Neural progenitor cell (in vitro differentiated cells): ENCODE data around the gene HPSE2. TPM values are rescaled to one million over a fixed set of nuclear protein-coding genes. Genes with fewer than 3 reads are reported as not detected.
"Not testable (repeated sequence)": the region's sequence is repeated elsewhere in the genome, so short reads cannot be mapped to it uniquely, and the experiment has no call there.

Experiments
- DNase-seq: peaks from one replicate; pipeline ENCODE4 v3.0.0-alpha.2; 2016; ENCODE audit warnings: low spot score
- H2AFZ ChIP-seq: fragments of 200-600 bp; sonication (generic); replicated peaks from 2 replicates; pipeline ENCODE4 v1.6.1; 2016; ENCODE audit warnings: antibody characterized with exemption
- H3F3A ChIP-seq: fragments of 200-600 bp; sonication (generic); 2 replicates; pipeline ENCODE4 v1.6.1; 2016; ENCODE audit warnings: antibody characterized with exemption, low read depth
- H3K27ac ChIP-seq: fragments of 200-600 bp; sonication (generic); 2 replicates; pipeline ENCODE4 v1.5.1; 2016; ENCODE audit warnings: mild to moderate bottlenecking
- H3K27me3 ChIP-seq: fragments of 200-600 bp; sonication (generic); 2 replicates; pipeline ENCODE4 v1.6.1; 2016; ENCODE audit warnings: mild to moderate bottlenecking, moderate library complexity
- H3K36me3 ChIP-seq: fragments of 200-600 bp; sonication (generic); 2 replicates; pipeline ENCODE4 v1.5.1; 2016
- H3K4me1 ChIP-seq: fragments of 200-600 bp; sonication (generic); 2 replicates; pipeline ENCODE4 v1.6.1; 2016; ENCODE audit warnings: mixed run types
- H3K4me2 ChIP-seq: fragments of 200-600 bp; sonication (generic); 2 replicates; pipeline ENCODE4 v1.6.1; 2016
- H3K4me3 ChIP-seq: fragments of 200-600 bp; sonication (generic); 2 replicates; pipeline ENCODE4 v1.5.1; 2016
- H3K79me2 ChIP-seq: fragments of 200-600 bp; sonication (generic); 2 replicates; pipeline ENCODE4 v1.6.1; 2016; ENCODE audit warnings: low read depth
- H3K9ac ChIP-seq: fragments of 200-600 bp; sonication (generic); 2 replicates; pipeline ENCODE4 v1.6.1; 2016
- H3K9me3 ChIP-seq: fragments of 200-600 bp; sonication (generic); 2 replicates; pipeline ENCODE4 v1.5.1; 2016; ENCODE audit warnings: low read depth
- H4K20me1 ChIP-seq: fragments of 200-600 bp; sonication (generic); 2 replicates; pipeline ENCODE4 v1.6.1; 2016; ENCODE audit warnings: low read depth
- H3K27ac Mint-ChIP-seq: 3 replicates; pipeline ENCODE4 v1.8.0; 2021; ENCODE audit warnings: mixed read lengths
- H3K27me3 Mint-ChIP-seq: 2 replicates; pipeline ENCODE4 v1.8.0; 2022; ENCODE audit warnings: low read depth, mild to moderate bottlenecking, inconsistent platforms, moderate library complexity, mixed read lengths; ENCODE audit not compliant: insufficient read depth
- H3K36me3 Mint-ChIP-seq: 3 replicates; pipeline ENCODE4 v1.8.0; 2021; ENCODE audit warnings: mixed read lengths
- H3K4me1 Mint-ChIP-seq: 3 replicates; pipeline ENCODE4 v1.8.0; 2021; ENCODE audit warnings: mixed read lengths
- H3K4me3 Mint-ChIP-seq: 3 replicates; pipeline ENCODE4 v1.8.0; 2021; ENCODE audit warnings: mild to moderate bottlenecking, moderate library complexity, mixed read lengths
- H3K9me3 Mint-ChIP-seq: 3 replicates; pipeline ENCODE4 v1.8.0; 2020; ENCODE audit warnings: mixed read lengths
- EZH2 ChIP-seq: fragments of 200-600 bp; sonication (generic); IDR thresholded peaks from 2 replicates; pipeline ENCODE4 v1.6.1; 2017; ENCODE audit warnings: antibody characterized with exemption, mild to moderate bottlenecking, moderate library complexity
- EZH2phosphoT487 ChIP-seq: fragments of 200-600 bp; sonication (generic); IDR thresholded peaks from 2 replicates; pipeline ENCODE4 v1.6.1; 2017; ENCODE audit warnings: antibody characterized with exemption
- total RNA-seq: library from RNA; depleted of rRNA; stranded (reverse); fragments of >200 nt; gene quantifications from 2 replicates; pipeline ENCODE4 v1.2.3, GENCODE V29; 2015; ENCODE audit warnings: low replicate concordance
- TF ChIP-seq, protein P1 (sequence below): fragments of 200-600 bp; sonication (generic); IDR thresholded peaks from 2 replicates; pipeline ENCODE4 v1.5.1; 2017; ENCODE audit warnings: antibody characterized with exemption, mild to moderate bottlenecking

Gene HPSE2
- total RNA-seq, 1 donor from 2014 or later, result 3.4 TPM

DNA sequence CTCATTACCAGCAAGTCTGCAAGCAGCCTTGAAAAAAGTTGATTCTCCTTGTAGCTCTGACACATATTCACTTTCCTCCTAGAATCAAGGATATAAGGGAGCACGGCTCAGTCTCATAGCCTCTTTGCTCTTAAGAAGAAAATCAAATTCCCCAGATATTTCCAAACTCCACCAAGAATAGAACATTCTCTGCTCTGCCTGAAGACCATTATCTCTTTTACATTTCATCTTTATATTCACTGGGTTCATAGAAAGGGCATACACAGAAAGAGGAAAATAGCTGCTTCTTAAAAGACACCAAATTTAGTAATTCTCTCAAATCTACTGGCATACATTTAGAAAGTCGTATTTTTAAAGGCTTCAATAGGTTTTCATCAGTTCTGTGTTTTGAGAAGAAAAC lies 92.0 kb downstream of the HPSE2 start:
- H3K27ac Mint-ChIP-seq, result no peak overlapping the region
- no peaks in the 10 kb centered on the region for H3K27me3 ChIP-seq

DNA sequence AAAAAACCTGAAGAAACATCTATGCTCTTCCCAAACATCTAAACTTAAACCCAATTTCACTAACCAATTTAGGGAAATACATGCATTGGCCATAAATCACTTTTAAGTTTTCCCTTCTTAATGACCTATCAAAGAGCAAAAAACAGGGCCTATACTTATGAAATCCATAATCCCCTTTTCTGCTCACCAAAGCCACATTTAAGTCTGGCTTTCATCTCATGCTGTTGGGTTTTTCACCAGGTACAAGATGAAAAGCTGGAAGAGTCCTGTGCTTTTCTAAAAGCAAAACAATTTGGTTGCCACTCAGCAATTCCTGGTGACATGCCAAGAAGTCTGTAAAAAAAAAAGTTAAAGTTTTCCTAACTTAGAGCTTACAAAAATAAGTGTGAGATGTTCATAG lies 92.6 kb downstream of the HPSE2 start:
- H3K4me2 ChIP-seq, result no peak overlapping the region
- TF ChIP-seq, protein P1, sequence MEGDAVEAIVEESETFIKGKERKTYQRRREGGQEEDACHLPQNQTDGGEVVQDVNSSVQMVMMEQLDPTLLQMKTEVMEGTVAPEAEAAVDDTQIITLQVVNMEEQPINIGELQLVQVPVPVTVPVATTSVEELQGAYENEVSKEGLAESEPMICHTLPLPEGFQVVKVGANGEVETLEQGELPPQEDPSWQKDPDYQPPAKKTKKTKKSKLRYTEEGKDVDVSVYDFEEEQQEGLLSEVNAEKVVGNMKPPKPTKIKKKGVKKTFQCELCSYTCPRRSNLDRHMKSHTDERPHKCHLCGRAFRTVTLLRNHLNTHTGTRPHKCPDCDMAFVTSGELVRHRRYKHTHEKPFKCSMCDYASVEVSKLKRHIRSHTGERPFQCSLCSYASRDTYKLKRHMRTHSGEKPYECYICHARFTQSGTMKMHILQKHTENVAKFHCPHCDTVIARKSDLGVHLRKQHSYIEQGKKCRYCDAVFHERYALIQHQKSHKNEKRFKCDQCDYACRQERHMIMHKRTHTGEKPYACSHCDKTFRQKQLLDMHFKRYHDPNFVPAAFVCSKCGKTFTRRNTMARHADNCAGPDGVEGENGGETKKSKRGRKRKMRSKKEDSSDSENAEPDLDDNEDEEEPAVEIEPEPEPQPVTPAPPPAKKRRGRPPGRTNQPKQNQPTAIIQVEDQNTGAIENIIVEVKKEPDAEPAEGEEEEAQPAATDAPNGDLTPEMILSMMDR, result no peak
- TF ChIP-seq EZH2phosphoT487 (no peak), EZH2 (no peak)
- no peak overlapping the region for H3K27ac ChIP-seq
- H3K9me3 ChIP-seq, result no peaks in the 10 kb centered on the region
- H3K79me2 ChIP-seq, result no peaks in the 10 kb centered on the region
- no peak for DNase-seq
- H3K9ac ChIP-seq, result no peak overlapping the region
- H4K20me1 ChIP-seq, result no peaks in the 10 kb centered on the region
- no peaks in the 10 kb centered on the region for H3K36me3 ChIP-seq
- H3K4me1 ChIP-seq, result no peaks in the 10 kb centered on the region
- H2AFZ ChIP-seq, result no peak overlapping the region
- no peak overlapping the region for H3K4me3 ChIP-seq
- peaks cover 1% of the 10 kb centered on the region for H3K9me3 Mint-ChIP-seq
- peaks cover 2% of the 10 kb centered on the region for H3K4me1 Mint-ChIP-seq
- H3K4me3 Mint-ChIP-seq, result no peak overlapping the region
- H3F3A ChIP-seq, result no peaks in the 10 kb centered on the region
- H3K27me3 Mint-ChIP-seq, result no peaks in the 10 kb centered on the region
- H3K36me3 Mint-ChIP-seq, result no peaks in the 10 kb centered on the region
- no peaks in the 10 kb centered on the region for H3K27me3 ChIP-seq
- H3K27ac Mint-ChIP-seq, result no peak overlapping the region

More for the DNA sequence above, 92.0 kb downstream of the HPSE2 start:
- no peak overlapping the region for H2AFZ ChIP-seq
- no peak overlapping the region for H3K9ac ChIP-seq
- no peaks in the 10 kb centered on the region for H3K36me3 Mint-ChIP-seq
- no peaks in the 10 kb centered on the region for H4K20me1 ChIP-seq
- H3K4me2 ChIP-seq, result no peak overlapping the region
- no peaks in the 10 kb centered on the region for H3K79me2 ChIP-seq
- H3K27me3 Mint-ChIP-seq, result no peaks in the 10 kb centered on the region
- TF ChIP-seq EZH2, result no peak
- TF ChIP-seq EZH2phosphoT487, result no peak
- TF ChIP-seq, protein P1, result no peak
- no peak overlapping the region for H3K4me3 ChIP-seq
- no peaks in the 10 kb centered on the region for H3F3A ChIP-seq
- H3K27ac ChIP-seq, result no peak overlapping the region
- no peaks in the 10 kb centered on the region for H3K4me1 ChIP-seq
- H3K36me3 ChIP-seq, result no peaks in the 10 kb centered on the region
- H3K9me3 ChIP-seq, result no peaks in the 10 kb centered on the region
- no peak for DNase-seq
- H3K4me3 Mint-ChIP-seq, result no peak overlapping the region
- no peaks in the 10 kb centered on the region for H3K9me3 Mint-ChIP-seq
- peaks cover 2% of the 10 kb centered on the region for H3K4me1 Mint-ChIP-seq

DNA sequence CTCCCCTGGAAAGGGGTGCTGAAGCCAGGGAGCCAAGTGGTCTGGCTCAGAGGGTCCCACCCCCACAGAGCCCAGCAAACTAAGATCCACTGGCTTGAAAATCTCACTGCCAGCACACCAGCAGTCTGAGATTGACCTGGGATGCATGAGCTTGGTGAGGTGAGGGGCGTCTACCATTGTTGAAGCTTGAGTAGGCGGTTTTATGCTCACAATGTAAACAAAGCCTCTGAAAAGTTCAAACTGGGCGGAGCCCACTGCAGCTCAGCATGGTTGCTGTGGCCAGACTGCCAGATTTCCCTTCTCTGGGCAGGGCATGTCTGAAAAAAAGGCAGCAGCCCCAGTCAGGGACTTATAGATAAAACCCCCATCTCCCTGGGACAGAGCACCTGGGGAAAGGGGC lies 102.8 kb downstream of the HPSE2 start:
- H3K4me3 Mint-ChIP-seq, H3K4me1 Mint-ChIP-seq, H3K9me3 Mint-ChIP-seq, H3K9ac ChIP-seq, H3K4me3 ChIP-seq, H3K36me3 ChIP-seq, H3K9me3 ChIP-seq, H3K27me3 ChIP-seq, H3K27ac ChIP-seq, H3K36me3 Mint-ChIP-seq, H3K27me3 Mint-ChIP-seq, H3F3A ChIP-seq, H4K20me1 ChIP-seq, H3K27ac Mint-ChIP-seq, H3K79me2 ChIP-seq: not testable (repeated sequence)
- DNase-seq, result peak; percentile 69
- Histone ChIP-seq H2AFZ (peak overlapping the region; percentile 79), H3K4me1 (peaks cover 13% of the 10 kb centered on the region), H3K4me2 (peak overlapping the region; percentile 52)

DNA sequence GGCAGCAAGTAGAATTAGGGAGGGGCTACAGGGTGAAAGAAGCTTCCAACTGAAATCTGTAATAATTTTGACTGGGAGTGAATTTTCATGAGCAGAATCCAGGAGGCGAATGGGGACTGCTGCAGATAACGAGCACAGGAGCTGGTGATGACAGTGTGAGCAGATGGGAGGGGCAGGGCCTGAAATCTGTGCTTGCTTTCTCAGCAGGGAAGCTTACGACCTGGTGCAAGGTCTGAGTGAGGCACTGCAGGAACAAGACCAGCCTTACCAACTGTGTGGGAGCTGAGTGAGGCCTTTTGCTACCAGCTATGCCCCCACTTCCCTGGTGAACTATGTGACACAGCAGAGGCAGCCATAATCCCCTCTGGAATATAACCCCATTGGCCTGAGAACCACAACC lies 109.8 kb downstream of the HPSE2 start:
- Mint-ChIP-seq H3K27me3 (peaks cover 2% of the 10 kb centered on the region), H3K27ac (no peak overlapping the region), H3K4me1 (no peaks in the 10 kb centered on the region), H3K36me3 (no peaks in the 10 kb centered on the region), H3K9me3 (peaks cover 6% of the 10 kb centered on the region), H3K4me3 (no peak overlapping the region)
- Histone ChIP-seq H3K9me3 (peaks cover 8% of the 10 kb centered on the region), H3K27ac (no peak overlapping the region), H3K27me3 (no peaks in the 10 kb centered on the region), H3K4me1 (no peaks in the 10 kb centered on the region), H3F3A (no peaks in the 10 kb centered on the region), H3K4me3 (no peak overlapping the region), H3K4me2 (no peak overlapping the region), H4K20me1 (no peaks in the 10 kb centered on the region), H3K9ac (no peak overlapping the region), H3K36me3 (peaks cover 3% of the 10 kb centered on the region), H3K79me2 (no peaks in the 10 kb centered on the region), H2AFZ (peak overlapping the region; percentile 34)
- no peak for TF ChIP-seq EZH2
- TF ChIP-seq, protein P1, result no peak
- no peak for TF ChIP-seq EZH2phosphoT487
- DNase-seq, result no peak
